HepG2 (cell line): Measurements from ENCODE around the gene ARHGAP15. TPM values are rescaled to one million over a fixed set of nuclear protein-coding genes. Genes with fewer than 3 reads are reported as not detected.

Experiments used
- ATAC-seq: fragments of 200-7000 bp; cut with Tn5 transposase; 3 replicates; pipeline ENCODE4 v1.9.1; 2020; ENCODE audit warnings: mild to moderate bottlenecking, moderate library complexity
- BruUV-seq: library from RNA; stranded (reverse); fragments of 400-500 nt; replicated peaks from 2 replicates; lab custom pipeline; 2021; lab: Mats Ljungman, UMichigan
- CTCF ChIA-PET: fragments of 300-600 bp; formaldehyde crosslinking; extraction: SDS; loops from one replicate; lab custom pipeline; 2021; ENCODE audit warnings: low total read pairs, inconsistent platforms, low intra/inter-chr PET ratio; lab: Yijun Ruan, JAX
- POLR2A ChIA-PET: fragments of 350-600 bp; sonication (Branson Sonifier 250); formaldehyde crosslinking; loops from one replicate; lab custom pipeline; 2020; ENCODE audit warnings: antibody characterized with exemption, inconsistent platforms; lab: Yijun Ruan, JAX
- DNase-seq: peaks from one replicate; pipeline ENCODE4 v3.0.0-alpha.2; 2015; ENCODE audit warnings: low spot score
- FAIRE-seq: peaks from 3 replicates; lab custom pipeline; 2011; peaks lifted over from hg19 to GRCh38; lab: Jason Lieb, UNC
- H2AFZ ChIP-seq: one replicate; pipeline ENCODE4 v1.6.1; 2011; ENCODE audit warnings: low read length, inconsistent platforms
- H3K27ac ChIP-seq: fragments of 300-600 bp; 3 replicates; pipeline ENCODE4 v1.8.0; 2011; ENCODE audit warnings: mixed run types, mild to moderate bottlenecking, mixed read lengths, low read length, inconsistent platforms; ENCODE audit not compliant: insufficient read depth; ENCODE audit errors: extremely low read length
- H3K27me3 ChIP-seq, 2 experiments: fragments of 200-600 bp in 1 of 2; 2 replicates in 1 of 2; 3 replicates in 1 of 2; pipeline versions ENCODE4 v1.6.0 to v1.8.0; 2011; ENCODE audit warnings: low read length in 2 of 2, mild to moderate bottlenecking in 2 of 2, moderate library complexity in 2 of 2, inconsistent platforms in 1 of 2; ENCODE audit not compliant: insufficient read depth in 2 of 2, control insufficient read depth in 1 of 2
- H3K36me3 ChIP-seq, 2 experiments: fragments of 200-600 bp in 1 of 2; replicated peaks in 1 of 2; 2 replicates in 1 of 2; 3 replicates in 1 of 2; pipeline versions ENCODE4 v1.5.1 to v1.8.0; 2011; ENCODE audit warnings: low read length in 2 of 2, inconsistent platforms in 1 of 2; ENCODE audit not compliant: insufficient read depth in 2 of 2, control insufficient read depth in 1 of 2
- H3K4me1 ChIP-seq: 2 replicates; pipeline ENCODE4 v1.5.1; 2012; ENCODE audit warnings: low read length, inconsistent platforms; ENCODE audit not compliant: insufficient read depth
- H3K4me2 ChIP-seq: 2 replicates; pipeline ENCODE4 v1.6.0; 2011; ENCODE audit warnings: low read depth, low read length, inconsistent platforms
- H3K4me3 ChIP-seq, 3 experiments: fragments of 200-600 bp in 1 of 3; sonication (generic), shearing (Covaris generic) in 1 of 3; replicated peaks in 1 of 3; 2 replicates each; pipeline ENCODE4 v1.5.1; 2011 to 2016; ENCODE audit warnings: low read length in 3 of 3, inconsistent platforms in 2 of 3, low read depth in 2 of 3, mild to moderate bottlenecking in 2 of 3, control low read depth in 1 of 3, mixed read lengths in 1 of 3; ENCODE audit not compliant: insufficient read depth in 1 of 3
- H3K79me2 ChIP-seq: one replicate; pipeline ENCODE4 v1.6.1; 2011; ENCODE audit warnings: low read length, inconsistent platforms; ENCODE audit not compliant: insufficient read depth
- H3K9ac ChIP-seq: 2 replicates; pipeline ENCODE4 v1.6.0; 2011; ENCODE audit warnings: mild to moderate bottlenecking, low read depth, low read length, inconsistent platforms; ENCODE audit not compliant: insufficient read depth
- H3K9me3 ChIP-seq: 2 replicates; pipeline ENCODE4 v1.5.1; 2012; ENCODE audit warnings: mild to moderate bottlenecking, low read length
- H4K20me1 ChIP-seq: 2 replicates; pipeline ENCODE4 v1.6.0; 2011; ENCODE audit warnings: inconsistent platforms, mild to moderate bottlenecking, low read length, moderate library complexity; ENCODE audit not compliant: insufficient read depth
- CBX2 ChIP-seq, 2 experiments: fragments of 200-600 bp in 1 of 2; sonication (generic); formaldehyde crosslinking in 1 of 2; IDR thresholded peaks; 2 replicates each; pipeline versions ENCODE4 v1.7.0 to v1.8.1; 2018 to 2022; ENCODE audit warnings: low read depth in 2 of 2, low read length in 1 of 2, mild to moderate bottlenecking in 1 of 2, missing genetic modification reagents in 1 of 2
- KAT7 ChIP-seq: IDR thresholded peaks from 2 replicates; pipeline ENCODE4 v1.6.1; 2018; ENCODE audit warnings: borderline replicate concordance, missing compliant biosample characterization
- MAFG ChIP-seq: sonication (generic); formaldehyde crosslinking; IDR thresholded peaks from 2 replicates; pipeline ENCODE4 v1.5.1; 2020; ENCODE audit warnings: mild to moderate bottlenecking, missing genetic modification reagents
- SNAI1 ChIP-seq: sonication (generic); formaldehyde crosslinking; IDR thresholded peaks from 2 replicates; pipeline ENCODE4 v1.5.0; 2020; ENCODE audit warnings: mild to moderate bottlenecking, missing genetic modification reagents, borderline replicate concordance
- ZNF207 ChIP-seq: fragments of 450-650 bp; IDR thresholded peaks from 2 replicates; pipeline ENCODE4 v1.6.1; 2016; ENCODE audit warnings: antibody characterized with exemption, borderline replicate concordance
- ZNF33A ChIP-seq: sonication (generic); formaldehyde crosslinking; IDR thresholded peaks from 2 replicates; pipeline ENCODE4 v1.5.1; 2020; ENCODE audit warnings: missing genetic modification reagents, mild to moderate bottlenecking, moderate library complexity, borderline replicate concordance
- ZNF547 ChIP-seq: sonication (generic); formaldehyde crosslinking; IDR thresholded peaks from 2 replicates; pipeline ENCODE4 v1.5.1; 2020; ENCODE audit warnings: mild to moderate bottlenecking, missing genetic modification reagents
- ZNF660 ChIP-seq: sonication (generic); formaldehyde crosslinking; IDR thresholded peaks from 2 replicates; pipeline ENCODE4 v1.5.1; 2020; ENCODE audit warnings: mild to moderate bottlenecking, low read depth, missing genetic modification reagents, borderline replicate concordance
- WGBS: methylation state at CpG from one replicate; pipeline ENCODE4 v1.1.6; 2017; ENCODE audit warnings: low lambda C conversion rate; 5-methylcytosine and 5-hydroxymethylcytosine counted together
- in situ Hi-C: cut with HindIII; loops from 2 replicates; pipeline ENCODE4 v1.10.0; 2017; ENCODE audit warnings: low pct_unique_long_range_greater_than_20kb; ENCODE audit not compliant: extremely low pct_ligation_motif_present
- intact Hi-C: fragments of 100-400 bp; cut with micrococcal nuclease; formaldehyde crosslinking; loops from one replicate; pipeline ENCODE4 v1.10.0; 2022; ENCODE audit not compliant: unreplicated experiment
- polyA plus RNA-seq, 8 experiments: library from polyadenylated mRNA; depleted of rRNA in 3 of 8; stranded (reverse) in 7 of 8; unstranded in 1 of 8; fragments of >200 nt; fragmentation: Illumina TruSeq in 4 of 8; extraction: Trizol in 4 of 8; gene quantifications; 2 replicates each; pipeline versions ENCODE4 v1.2.1 to v1.2.3, GENCODE V29; 2011 to 2016; ENCODE audit warnings: low read depth in 4 of 8, missing spikeins in 1 of 8, mixed read lengths in 1 of 8; ENCODE audit not compliant: insufficient read depth in 1 of 8
- total RNA-seq, 5 experiments: library from RNA; depleted of rRNA; stranded (reverse); fragments of >200 nt; fragmentation: Illumina TruSeq; extraction: Trizol; gene quantifications; 2 replicates each; pipeline ENCODE4 v1.2.3, GENCODE V29; 2016; ENCODE audit warnings: low read depth in 1 of 5

ARHGAP15 gene
- total and polyA plus RNA-seq, 2 of the 13 experiments (the other 11 are each of a cell fraction or from before 2014, with no cell fraction given), result 0.04 TPM; not detected in 1

DNA sequence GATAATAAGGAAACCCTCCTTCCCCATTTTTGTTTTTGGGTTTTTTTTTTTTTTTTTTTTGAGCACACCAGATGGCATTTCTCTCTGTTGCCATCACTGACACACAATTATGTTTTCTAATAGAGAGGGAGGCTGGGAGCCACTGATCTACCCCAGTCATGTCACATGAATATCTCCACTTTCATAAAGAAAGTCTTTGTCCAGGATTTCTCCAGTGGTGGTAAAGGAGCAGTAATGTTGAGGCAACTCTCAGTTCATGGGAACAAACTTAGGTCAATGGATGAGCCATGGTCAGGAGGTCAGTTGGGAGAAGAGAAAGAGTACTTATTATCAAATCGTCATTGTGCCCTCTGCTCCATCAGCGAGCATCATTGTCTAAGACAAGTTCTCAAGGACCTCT, 603.7 kb downstream of the ARHGAP15 start:
- in situ Hi-C loops, result no loop called here
- Histone ChIP-seq H3K79me2 (no peaks in the 10 kb centered on the region), H4K20me1 (no peaks in the 10 kb centered on the region), H2AFZ (no peak overlapping the region), H3K36me3 (no peaks in the 10 kb centered on the region), H3K9ac (no peak overlapping the region), H3K4me1 (no peaks in the 10 kb centered on the region), H3K27ac (no peak overlapping the region), H3K27me3 (no peaks in the 10 kb centered on the region), H3K4me2 (no peak overlapping the region), H3K9me3 (no peaks in the 10 kb centered on the region), H3K4me3 (no peak overlapping the region)
- FAIRE-seq (no peak), DNase-seq (no peak), ATAC-seq (no peak)
- TF ChIP-seq CBX2 (IDR thresholded peaks at IDR 0.05; ENCODE audit: low read depth, low read length) (no peak), CBX2 (CRISPR knock-in tag; IDR thresholded peaks at IDR 0.05; ENCODE audit: low read depth) (no peak), SNAI1 (no peak), MAFG (CRISPR knock-in tag) (no peak), ZNF547 (CRISPR knock-in tag) (no peak), ZNF33A (no peak), ZNF660 (no peak), KAT7 (CRISPR knock-in tag) (no peak)
- ChIA-PET POLR2A (no interaction called here), CTCF (no interaction called here)
- intact Hi-C loops, result no loop called here
- BruUV-seq, result no TSS peak
- WGBS, result 0% methylated on average over 2 of the region's 2 CpGs

- no peaks in the 10 kb centered on the region for H3K4me1 ChIP-seq
- WGBS, result 0% methylated on average over 2 of the region's 2 CpGs
- no TSS peak for BruUV-seq
- H3K9me3 ChIP-seq, result no peaks in the 10 kb centered on the region
- DNase-seq, result no peak
- H3K4me3 ChIP-seq, result no peak overlapping the region
- no peak for FAIRE-seq
- H3K27ac ChIP-seq, result no peak overlapping the region
- ChIA-PET POLR2A (no interaction called here), CTCF (no interaction called here)
- no peak overlapping the region for H3K9ac ChIP-seq
- no peak for ATAC-seq
- no peaks in the 10 kb centered on the region for H3K36me3 ChIP-seq
- intact Hi-C loops (no loop called here), in situ Hi-C loops (no loop called here)
- no peak for TF ChIP-seq ZNF207
- no peaks in the 10 kb centered on the region for H3K27me3 ChIP-seq
- H3K79me2 ChIP-seq, result no peaks in the 10 kb centered on the region
- no peaks in the 10 kb centered on the region for H4K20me1 ChIP-seq
- H3K4me2 ChIP-seq, result no peak overlapping the region
- H2AFZ ChIP-seq, result no peak overlapping the region
These were observed 605.3 kb downstream of the ARHGAP15 start for GRCh38 chr2:143734507-143734906.
